MCF 10A (cell line): ENCODE results near the gene PLCG2. TPM values are rescaled to one million over a fixed set of nuclear protein-coding genes. Genes with fewer than 3 reads are reported as not detected.
A peak's percentile ranks its signal among the peaks of the same experiment; 100 is the strongest.

Experiments used
- BruUV-seq: library from RNA; stranded (reverse); fragments of 400-500 nt; replicated peaks from 2 replicates; lab custom pipeline; 2021; lab: Mats Ljungman, UMichigan
- CTCF ChIA-PET: fragments of 300-600 bp; sonication (Branson Sonifier 250); formaldehyde crosslinking; extraction: SDS; loops from one replicate; lab custom pipeline; 2021; ENCODE audit warnings: antibody characterized with exemption, inconsistent platforms; lab: Yijun Ruan, JAX
- POLR2A ChIA-PET: fragments of 300-600, 350-650 bp; sonication (Branson Sonifier 250); formaldehyde crosslinking; extraction: SDS; loops from one replicate; lab custom pipeline; 2020; ENCODE audit warnings: antibody characterized with exemption, inconsistent platforms; lab: Yijun Ruan, JAX
- DNase-seq: peaks from one replicate; pipeline ENCODE4 v3.0.0-alpha.2; 2018; ENCODE audit not compliant: unreplicated experiment
- H3K27ac Mint-ChIP-seq: one replicate; pipeline ENCODE4 v1.8.0; 2022; ENCODE audit warnings: mild to moderate bottlenecking, low read depth, mixed read lengths; ENCODE audit not compliant: unreplicated experiment
- H3K27me3 Mint-ChIP-seq: one replicate; pipeline ENCODE4 v1.8.0; 2022; ENCODE audit warnings: mixed read lengths; ENCODE audit not compliant: insufficient read depth, unreplicated experiment
- H3K36me3 Mint-ChIP-seq: one replicate; pipeline ENCODE4 v1.8.0; 2022; ENCODE audit warnings: mild to moderate bottlenecking, moderate library complexity, mixed read lengths; ENCODE audit not compliant: insufficient read depth, unreplicated experiment
- H3K4me1 Mint-ChIP-seq: one replicate; pipeline ENCODE4 v1.8.0; 2022; ENCODE audit warnings: mixed read lengths; ENCODE audit not compliant: insufficient read depth, unreplicated experiment
- H3K4me3 Mint-ChIP-seq: one replicate; pipeline ENCODE4 v1.8.0; 2022; ENCODE audit warnings: mild to moderate bottlenecking, moderate library complexity, mixed read lengths; ENCODE audit not compliant: unreplicated experiment
- H3K9me3 Mint-ChIP-seq: one replicate; pipeline ENCODE4 v1.8.0; 2022; ENCODE audit warnings: mixed read lengths; ENCODE audit not compliant: unreplicated experiment
- intact Hi-C: fragments of 100-400 bp; cut with micrococcal nuclease; formaldehyde crosslinking; loops from 2 replicates; pipeline ENCODE4 v1.14.1; 2022
- total RNA-seq: library from RNA; stranded (reverse); gene quantifications from 2 replicates; pipeline ENCODE4 v1.2.3, GENCODE V29; 2022
- TF ChIP-seq, protein P1 (sequence below): fragments of 200-600 bp; IDR thresholded peaks from one replicate; pipeline ENCODE4 v1.8.0; 2022; ENCODE audit warnings: antibody characterized with exemption, mild to moderate bottlenecking; ENCODE audit not compliant: unreplicated experiment

The PLCG2 gene
- total RNA-seq, 1 experiment from 2014 or later = 5.2 TPM

DNA sequence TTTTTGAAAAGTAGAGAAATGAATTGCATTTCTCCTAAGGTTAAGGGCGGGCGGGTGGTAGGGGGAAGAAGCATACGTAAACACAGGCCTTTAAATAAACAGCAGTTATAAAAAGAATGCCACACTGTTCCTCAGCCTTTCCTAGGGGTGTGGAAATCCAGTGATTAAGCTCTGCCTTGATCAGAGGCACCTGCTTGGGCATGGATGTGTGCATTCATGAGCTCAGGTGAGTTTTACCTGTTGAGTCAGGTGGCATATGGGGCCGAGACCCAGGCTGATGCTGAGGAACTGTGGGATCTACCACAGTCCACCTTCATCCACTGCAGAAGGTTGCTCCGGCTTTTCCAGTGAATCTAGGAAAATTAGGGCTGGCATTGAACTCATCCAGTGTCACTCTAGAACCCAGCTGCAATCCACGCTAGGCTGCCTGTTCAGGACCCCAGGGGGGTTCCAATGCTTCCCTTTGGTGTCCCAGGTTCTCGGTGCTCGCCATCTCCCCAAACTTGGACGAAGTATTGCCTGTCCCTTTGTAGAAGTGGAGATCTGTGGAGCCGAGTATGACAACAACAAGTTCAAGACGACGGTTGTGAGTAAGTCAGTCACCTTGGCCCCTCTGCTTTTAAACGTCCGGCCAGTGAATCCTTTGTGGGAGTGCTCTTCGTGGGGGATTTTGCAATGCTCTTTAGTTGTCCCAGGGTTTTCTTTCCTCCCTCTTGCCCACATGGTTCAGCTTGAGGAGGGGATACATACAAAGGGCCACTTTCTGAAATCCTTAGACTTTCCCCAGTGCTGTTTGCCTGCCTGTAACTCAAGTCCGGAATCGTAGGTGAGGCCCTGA lies 159.5 kb downstream of the PLCG2 start:
- CTCF ChIA-PET = interaction anchor here (1.0 to 7.0 kb wide), 2 partner anchors 58 to 292 kb away, joined by 4 to 119 read pairs; no protein-coding TSS in a partner anchor
- H3K36me3 Mint-ChIP-seq = no peaks in the 10 kb centered on the region
- no TSS peak for BruUV-seq
- no peaks in the 10 kb centered on the region for H3K27me3 Mint-ChIP-seq
- DNase-seq = no peak
- POLR2A ChIA-PET = no interaction called here
- no peak overlapping the region for H3K27ac Mint-ChIP-seq
- intact Hi-C loops = no loop called here
- no peak overlapping the region for H3K4me3 Mint-ChIP-seq
- H3K9me3 Mint-ChIP-seq = no peaks in the 10 kb centered on the region
- TF ChIP-seq, protein P1, sequence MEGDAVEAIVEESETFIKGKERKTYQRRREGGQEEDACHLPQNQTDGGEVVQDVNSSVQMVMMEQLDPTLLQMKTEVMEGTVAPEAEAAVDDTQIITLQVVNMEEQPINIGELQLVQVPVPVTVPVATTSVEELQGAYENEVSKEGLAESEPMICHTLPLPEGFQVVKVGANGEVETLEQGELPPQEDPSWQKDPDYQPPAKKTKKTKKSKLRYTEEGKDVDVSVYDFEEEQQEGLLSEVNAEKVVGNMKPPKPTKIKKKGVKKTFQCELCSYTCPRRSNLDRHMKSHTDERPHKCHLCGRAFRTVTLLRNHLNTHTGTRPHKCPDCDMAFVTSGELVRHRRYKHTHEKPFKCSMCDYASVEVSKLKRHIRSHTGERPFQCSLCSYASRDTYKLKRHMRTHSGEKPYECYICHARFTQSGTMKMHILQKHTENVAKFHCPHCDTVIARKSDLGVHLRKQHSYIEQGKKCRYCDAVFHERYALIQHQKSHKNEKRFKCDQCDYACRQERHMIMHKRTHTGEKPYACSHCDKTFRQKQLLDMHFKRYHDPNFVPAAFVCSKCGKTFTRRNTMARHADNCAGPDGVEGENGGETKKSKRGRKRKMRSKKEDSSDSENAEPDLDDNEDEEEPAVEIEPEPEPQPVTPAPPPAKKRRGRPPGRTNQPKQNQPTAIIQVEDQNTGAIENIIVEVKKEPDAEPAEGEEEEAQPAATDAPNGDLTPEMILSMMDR = no peak
- H3K4me1 Mint-ChIP-seq = peaks cover 7% of the 10 kb centered on the region

DNA sequence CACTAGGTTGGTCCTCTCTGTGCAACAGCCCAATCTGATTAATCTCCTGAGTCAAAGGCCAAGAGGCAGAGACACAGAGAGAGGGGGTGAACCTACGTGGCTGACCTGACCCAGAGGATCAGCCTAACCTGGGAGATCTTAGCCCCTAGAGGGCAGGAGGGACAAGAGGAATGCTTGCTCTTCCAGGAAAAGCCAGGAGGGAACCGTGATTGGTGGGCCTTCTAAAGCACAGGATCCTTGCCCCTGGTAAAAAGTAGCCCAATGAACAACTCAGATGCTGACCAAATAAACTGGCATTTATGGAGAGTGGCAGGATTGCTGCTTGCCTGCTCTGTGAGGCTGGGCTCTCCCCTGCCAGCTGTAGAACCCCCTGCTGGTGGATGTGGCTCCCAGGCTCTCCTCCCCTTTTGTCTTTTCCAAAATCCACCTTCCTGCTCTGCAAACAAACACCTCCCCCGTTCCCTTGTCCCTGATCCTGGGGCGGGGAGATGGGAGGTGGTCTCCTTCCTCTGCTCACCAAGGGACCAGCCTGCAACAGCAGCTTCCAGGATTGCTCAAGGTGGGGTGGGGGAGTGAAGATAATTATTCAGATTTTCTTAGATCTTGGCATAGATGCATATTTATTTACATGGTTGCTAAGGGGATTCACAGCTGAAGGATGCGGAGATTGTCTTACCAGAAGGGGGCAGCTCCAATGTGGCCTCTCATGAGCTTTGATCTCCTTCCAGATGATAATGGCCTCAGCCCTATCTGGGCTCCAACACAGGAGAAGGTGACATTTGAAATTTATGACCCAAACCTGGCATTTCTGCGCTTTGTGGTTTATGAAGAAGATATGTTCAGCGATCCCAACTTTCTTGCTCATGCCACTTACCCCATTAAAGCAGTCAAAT lies 160.3 kb downstream of the PLCG2 start:
- POLR2A ChIA-PET = no interaction called here
- peaks cover 7% of the 10 kb centered on the region for H3K4me1 Mint-ChIP-seq
- DNase-seq = no peak
- no TSS peak for BruUV-seq
- no peak overlapping the region for H3K4me3 Mint-ChIP-seq
- intact Hi-C loops = loop anchor here (2.0 to 5.0 kb wide), 2 partner anchors 47 to 57 kb away; no protein-coding TSS in a partner anchor
- H3K27me3 Mint-ChIP-seq = no peaks in the 10 kb centered on the region
- H3K27ac Mint-ChIP-seq = no peak overlapping the region
- CTCF ChIA-PET = interaction anchor here (0.7 to 7.0 kb wide), 12 partner anchors 9 to 324 kb away, joined by 3 to 119 read pairs (median 7); no protein-coding TSS in a partner anchor
- H3K9me3 Mint-ChIP-seq = no peaks in the 10 kb centered on the region
- TF ChIP-seq, protein P1 = no peak
- H3K36me3 Mint-ChIP-seq = no peaks in the 10 kb centered on the region

DNA sequence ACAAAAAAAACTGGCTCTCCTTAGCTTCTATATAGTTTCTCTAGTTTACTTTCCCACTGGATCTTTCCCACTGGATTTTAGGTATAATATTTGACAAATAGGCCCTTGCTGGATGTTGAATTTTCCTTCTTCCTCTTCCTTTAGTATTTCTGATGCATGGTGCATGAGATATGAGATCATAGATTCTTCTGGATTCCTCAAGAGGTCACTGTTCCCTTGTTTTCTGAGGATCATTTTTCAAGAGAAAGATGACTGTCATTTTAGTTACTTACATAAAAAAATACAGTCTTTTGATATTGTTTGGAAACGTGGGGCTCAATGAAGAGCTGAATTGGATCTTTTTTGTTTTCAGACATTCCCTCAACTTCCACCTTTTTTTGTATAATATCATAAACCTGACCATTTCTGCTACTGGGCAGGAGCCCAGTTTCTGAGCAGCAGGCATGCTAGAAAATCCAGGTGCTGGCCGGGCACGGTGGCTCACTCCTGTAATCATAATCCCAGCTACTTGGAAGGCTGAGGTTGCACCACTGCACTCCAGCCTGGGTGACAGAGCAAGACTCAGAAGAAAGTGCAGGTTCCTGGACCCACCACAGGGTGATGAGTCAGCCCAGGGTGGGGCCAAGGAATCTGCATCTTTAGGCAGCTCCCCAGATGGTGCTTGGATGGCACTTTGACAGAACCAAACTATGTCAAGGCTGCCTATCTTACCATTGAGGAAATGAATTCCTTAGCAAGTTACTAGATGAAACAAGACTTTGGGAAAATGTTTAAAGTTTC lies 161.9 kb downstream of the PLCG2 start:
- ChIA-PET CTCF (interaction anchor here (0.6 to 7.0 kb wide), 36 partner anchors 11 to 1948 kb away, joined by 3 to 119 read pairs (median 4); partner anchors contain the start of genes MPHOSPH6 and SDR42E1), POLR2A (interaction anchor here (1.2 kb wide), 1 partner anchor 60 kb away, joined by 3 read pairs; no protein-coding TSS in a partner anchor)
- peaks cover 7% of the 10 kb centered on the region for H3K4me1 Mint-ChIP-seq
- no peak overlapping the region for H3K4me3 Mint-ChIP-seq
- H3K36me3 Mint-ChIP-seq = no peaks in the 10 kb centered on the region
- DNase-seq = peak; percentile 66
- H3K9me3 Mint-ChIP-seq = no peaks in the 10 kb centered on the region
- intact Hi-C loops = loop anchor here (1.0 to 5.0 kb wide), 4 partner anchors 49 to 289 kb away; no protein-coding TSS in a partner anchor
- TF ChIP-seq, protein P1 = peak; percentile 62
- no TSS peak for BruUV-seq
- no peaks in the 10 kb centered on the region for H3K27me3 Mint-ChIP-seq
- H3K27ac Mint-ChIP-seq = no peak overlapping the region
